Transverse colon (tissue), 3 donors: ENCODE results near the gene EHD4.

ENCODE experiments used
- EP300 ChIP-seq: sonication (generic); formaldehyde crosslinking; IDR thresholded peaks from one replicate; pipeline ENCODE4 v1.6.1; 2017; ENCODE audit warnings: antibody characterized with exemption, low read depth
- POLR2A ChIP-seq: fragments of 450-650 bp; IDR thresholded peaks from one replicate; pipeline ENCODE4 v1.6.1; 2016; ENCODE audit warnings: antibody characterized with exemption, mild to moderate bottlenecking, moderate library complexity
- TF ChIP-seq, protein P1 (sequence below), 5 experiments: fragments of 200-600 bp in 3 of 5; fragments of 450-650 bp in 2 of 5; sonication (generic) in 3 of 5; IDR thresholded peaks; 1 replicate in 2 of 5; 2 replicates in 3 of 5; pipeline ENCODE4 v1.5.1; 2016 to 2017; ENCODE audit warnings: antibody characterized with exemption in 5 of 5, inconsistent platforms in 3 of 5, mild to moderate bottlenecking in 2 of 5, moderate library complexity in 1 of 5

DNA sequence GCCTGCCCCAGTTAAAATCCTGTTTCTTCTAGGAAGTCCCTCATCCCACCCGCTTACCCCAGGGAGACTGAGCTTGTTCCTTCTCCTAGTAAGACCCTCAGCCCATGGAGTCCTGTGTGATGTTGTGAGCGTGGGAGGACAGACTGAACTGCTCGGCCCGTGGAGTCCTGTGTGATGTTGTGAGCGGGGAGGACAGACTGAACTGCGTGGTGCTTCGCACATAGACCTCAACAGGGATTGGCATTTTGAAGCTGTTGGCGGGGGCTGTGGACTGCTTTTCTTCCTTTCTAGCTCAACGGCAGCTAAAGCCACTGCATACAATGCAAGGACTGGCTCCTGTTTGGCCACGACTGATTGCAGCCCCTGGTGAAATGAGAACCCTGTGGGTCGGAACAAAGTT lies 76.9 kb downstream of the EHD4 start:
- TF ChIP-seq, protein P1, sequence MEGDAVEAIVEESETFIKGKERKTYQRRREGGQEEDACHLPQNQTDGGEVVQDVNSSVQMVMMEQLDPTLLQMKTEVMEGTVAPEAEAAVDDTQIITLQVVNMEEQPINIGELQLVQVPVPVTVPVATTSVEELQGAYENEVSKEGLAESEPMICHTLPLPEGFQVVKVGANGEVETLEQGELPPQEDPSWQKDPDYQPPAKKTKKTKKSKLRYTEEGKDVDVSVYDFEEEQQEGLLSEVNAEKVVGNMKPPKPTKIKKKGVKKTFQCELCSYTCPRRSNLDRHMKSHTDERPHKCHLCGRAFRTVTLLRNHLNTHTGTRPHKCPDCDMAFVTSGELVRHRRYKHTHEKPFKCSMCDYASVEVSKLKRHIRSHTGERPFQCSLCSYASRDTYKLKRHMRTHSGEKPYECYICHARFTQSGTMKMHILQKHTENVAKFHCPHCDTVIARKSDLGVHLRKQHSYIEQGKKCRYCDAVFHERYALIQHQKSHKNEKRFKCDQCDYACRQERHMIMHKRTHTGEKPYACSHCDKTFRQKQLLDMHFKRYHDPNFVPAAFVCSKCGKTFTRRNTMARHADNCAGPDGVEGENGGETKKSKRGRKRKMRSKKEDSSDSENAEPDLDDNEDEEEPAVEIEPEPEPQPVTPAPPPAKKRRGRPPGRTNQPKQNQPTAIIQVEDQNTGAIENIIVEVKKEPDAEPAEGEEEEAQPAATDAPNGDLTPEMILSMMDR (IDR thresholded peaks at IDR 0.05): no peak
- no peak for TF ChIP-seq POLR2A
- no peak for TF ChIP-seq EP300
